Cardiac muscle cell (in vitro differentiated cells and primary cell): ENCODE data around the gene CDSN. TPM values are rescaled to one million over a fixed set of nuclear protein-coding genes. Genes with fewer than 3 reads are reported as not detected.

ENCODE experiments used
- DNase-seq, 2 donors: peaks; one replicate each; pipeline versions ENCODE4 v3.0.0 to v3.0.0-alpha.2; 2010 to 2017; ENCODE audit warnings: low read depth in 1 of 2, low spot score in 1 of 2
- H3K27ac ChIP-seq: fragments of 200-600 bp; sonication (generic); 2 replicates; pipeline ENCODE4 v1.5.1; 2016
- H3K27me3 ChIP-seq: fragments of 200-600 bp; sonication (generic); 2 replicates; pipeline ENCODE4 v1.6.0; 2016; ENCODE audit warnings: control low read depth
- H3K36me3 ChIP-seq: fragments of 200-600 bp; sonication (generic); 2 replicates; pipeline ENCODE4 v1.5.1; 2016; ENCODE audit warnings: control low read depth
- H3K4me1 ChIP-seq: fragments of 200-600 bp; sonication (generic); 2 replicates; pipeline ENCODE4 v1.8.1; 2017; ENCODE audit warnings: low read depth, mild to moderate bottlenecking, mixed run types
- H3K4me3 ChIP-seq: fragments of 200-600 bp; sonication (generic); 2 replicates; pipeline ENCODE4 v1.5.1; 2016; ENCODE audit warnings: mild to moderate bottlenecking
- H3K9me3 ChIP-seq: fragments of 200-600 bp; sonication (generic); 2 replicates; pipeline ENCODE4 v1.5.1; 2017; ENCODE audit warnings: low read depth, mild to moderate bottlenecking, control low read depth
- CTCF ChIP-seq: IDR thresholded peaks from 2 replicates; pipeline ENCODE4 v1.5.1; 2012; ENCODE audit warnings: low read depth, mild to moderate bottlenecking, low read length
- polyA plus RNA-seq: library from polyadenylated mRNA; unstranded; fragments of >200 nt; fragmentation: Nextera tagmentation; extraction: Ambion mirVana; gene quantifications from 2 replicates; pipeline ENCODE4 v1.2.1, GENCODE V29; 2016
- total RNA-seq: library from RNA; depleted of rRNA; stranded (reverse); fragments of >200 nt; gene quantifications from 2 replicates; pipeline ENCODE4 v1.2.3, GENCODE V29; 2016

Gene CDSN
- total and polyA plus RNA-seq, 2 experiments from 2014 or later: not detected

GRCh38 chr6:31130751-31131150, 10.5 kb upstream of the CDSN start:
- DNase-seq: no peak
- Histone ChIP-seq H3K36me3 (no peaks in the 10 kb centered on the region), H3K27ac (no peak overlapping the region), H3K4me3 (no peak overlapping the region), H3K27me3 (peaks cover 8% of the 10 kb centered on the region), H3K9me3 (no peaks in the 10 kb centered on the region), H3K4me1 (no peaks in the 10 kb centered on the region)
- no peak for TF ChIP-seq CTCF

GRCh38 chr6:31129130-31129529, 8.9 kb upstream of the CDSN start:
- no peaks in the 10 kb centered on the region for H3K4me1 ChIP-seq
- no peak for DNase-seq
- no peaks in the 10 kb centered on the region for H3K36me3 ChIP-seq
- H3K9me3 ChIP-seq: no peaks in the 10 kb centered on the region
- no peak overlapping the region for H3K4me3 ChIP-seq
- H3K27ac ChIP-seq: no peak overlapping the region
- peaks cover 8% of the 10 kb centered on the region for H3K27me3 ChIP-seq
- no peak for TF ChIP-seq CTCF

GRCh38 chr6:31128093-31128676, 7.9 kb upstream of the CDSN start:
- Histone ChIP-seq H3K4me3 (no peak overlapping the region), H3K9me3 (no peaks in the 10 kb centered on the region), H3K27ac (no peak overlapping the region), H3K36me3 (no peaks in the 10 kb centered on the region), H3K4me1 (no peaks in the 10 kb centered on the region), H3K27me3 (peaks cover 8% of the 10 kb centered on the region)
- DNase-seq: peak; percentile 48 to 75
- TF ChIP-seq CTCF: peak; percentile 86

- H3K36me3 ChIP-seq: no peaks in the 10 kb centered on the region
- no peak for TF ChIP-seq CTCF
- H3K27ac ChIP-seq: peak overlapping the region; percentile 7
- H3K4me1 ChIP-seq: no peaks in the 10 kb centered on the region
- H3K9me3 ChIP-seq: no peaks in the 10 kb centered on the region
- DNase-seq: peak in 1 of 2 donors; percentile 33
- no peak overlapping the region for H3K4me3 ChIP-seq
- H3K27me3 ChIP-seq: peaks cover 8% of the 10 kb centered on the region
Observed at GRCh38 chr6:31126396-31127175, 6.3 kb upstream of the CDSN start.

GRCh38 chr6:31125586-31126363, 5.5 kb upstream of the CDSN start:
- Histone ChIP-seq H3K27me3 (peaks cover 8% of the 10 kb centered on the region), H3K36me3 (no peaks in the 10 kb centered on the region), H3K9me3 (no peaks in the 10 kb centered on the region), H3K4me3 (no peak overlapping the region), H3K27ac (no peak overlapping the region), H3K4me1 (no peaks in the 10 kb centered on the region)
- no peak for TF ChIP-seq CTCF
- DNase-seq: peak in 1 of 2 donors; percentile 38
